GM12878 (cell line): Measurements from ENCODE around the gene PARK7. TPM values are rescaled to one million over a fixed set of nuclear protein-coding genes. Genes with fewer than 3 reads are reported as not detected.

Experiments used
- ATAC-seq: fragments of 200-7000 bp; cut with Tn5 transposase; 3 replicates; pipeline ENCODE4 v1.9.1; 2020; ENCODE audit warnings: mild to moderate bottlenecking, moderate library complexity
- BruUV-seq: library from RNA; stranded (reverse); fragments of 400-500 nt; replicated peaks from 2 replicates; lab custom pipeline; 2021; lab: Mats Ljungman, UMichigan
- CTCF ChIA-PET: fragments of 300-600 bp; sonication (Branson Sonifier 250); formaldehyde crosslinking; extraction: SDS; loops from one replicate; lab custom pipeline; 2021; ENCODE audit warnings: inconsistent platforms; lab: Yijun Ruan, JAX
- POLR2A ChIA-PET: fragments of 350-600 bp; formaldehyde crosslinking; extraction: SDS; loops from one replicate; lab custom pipeline; 2021; ENCODE audit warnings: inconsistent platforms; lab: Charles Lee
- RAD21 ChIA-PET: fragments of 300-600 bp; sonication (Branson Sonifier 250); formaldehyde crosslinking; loops from one replicate; lab custom pipeline; 2023; ENCODE audit warnings: antibody characterized with exemption; ENCODE audit not compliant: unreplicated experiment; lab: Charles Lee
- SMC1A ChIA-PET: fragments of 300-600 bp; sonication (Branson Sonifier 250); formaldehyde crosslinking; loops from one replicate; lab custom pipeline; 2023; ENCODE audit not compliant: unreplicated experiment, uncharacterized antibody; lab: Charles Lee
- DNase-seq: peaks from one replicate; pipeline ENCODE4 v3.0.0-alpha.2; 2011; ENCODE audit warnings: low read depth, low spot score
- FAIRE-seq: peaks from 3 replicates; lab custom pipeline; 2011; peaks lifted over from hg19 to GRCh38; lab: Jason Lieb, UNC
- H2AFZ ChIP-seq: 2 replicates; pipeline ENCODE4 v1.6.0; 2011; ENCODE audit warnings: low read depth, low read length, control low read depth; ENCODE audit not compliant: control insufficient read depth
- H3K27ac ChIP-seq: 2 replicates; pipeline ENCODE4 v1.5.1; 2011; ENCODE audit warnings: control low read depth; ENCODE audit not compliant: control insufficient read depth, insufficient read depth
- H3K27me3 ChIP-seq, 2 experiments: replicated peaks in 1 of 2; 2 replicates each; pipeline versions ENCODE4 v1.6.0 to v1.6.1; 2011; ENCODE audit warnings: low read length in 1 of 2; ENCODE audit not compliant: control insufficient read depth in 2 of 2, insufficient read depth in 2 of 2
- H3K36me3 ChIP-seq, 2 experiments: 2 replicates each; pipeline ENCODE4 v1.5.1; 2011; ENCODE audit warnings: low read length in 1 of 2; ENCODE audit not compliant: control insufficient read depth in 2 of 2, insufficient read depth in 2 of 2
- H3K4me1 ChIP-seq: 2 replicates; pipeline ENCODE4 v1.6.1; 2011; ENCODE audit warnings: mild to moderate bottlenecking, low read length, moderate library complexity, mixed read lengths; ENCODE audit not compliant: control insufficient read depth, insufficient read depth
- H3K4me2 ChIP-seq: 2 replicates; pipeline ENCODE4 v1.6.0; 2011; ENCODE audit warnings: control low read depth; ENCODE audit not compliant: control insufficient read depth, insufficient read depth
- H3K4me3 ChIP-seq: fragments of 200-600 bp; sonication (generic); 2 replicates; pipeline ENCODE4 v1.5.1; 2016
- H3K79me2 ChIP-seq: 2 replicates; pipeline ENCODE4 v1.6.0; 2011; ENCODE audit warnings: low read length; ENCODE audit not compliant: control insufficient read depth, insufficient read depth
- H3K9ac ChIP-seq: 2 replicates; pipeline ENCODE4 v1.8.0; 2011; ENCODE audit warnings: low read length, control low read depth, mixed read lengths; ENCODE audit not compliant: control insufficient read depth, insufficient read depth
- H3K9me3 ChIP-seq: replicated peaks from 3 replicates; pipeline ENCODE4 v1.5.1; 2011; ENCODE audit warnings: mild to moderate bottlenecking, low read length; ENCODE audit not compliant: control insufficient read depth, insufficient read depth
- H4K20me1 ChIP-seq: 2 replicates; pipeline ENCODE4 v1.6.0; 2011; ENCODE audit not compliant: control insufficient read depth, insufficient read depth
- BACH1 ChIP-seq: fragments of 450-650 bp; IDR thresholded peaks from 2 replicates; pipeline ENCODE4 v1.6.1; 2017; ENCODE audit warnings: mild to moderate bottlenecking, borderline replicate concordance
- CREB1 ChIP-seq: IDR thresholded peaks from 2 replicates; pipeline ENCODE4 v1.6.1; 2012; ENCODE audit warnings: low read depth, mild to moderate bottlenecking, inconsistent platforms
- EGR1 ChIP-seq, 2 experiments: IDR thresholded peaks; 1 replicate in 1 of 2; 2 replicates in 1 of 2; pipeline ENCODE4 v1.6.1; 2011 to 2012; ENCODE audit warnings: low read depth in 2 of 2, low read length in 2 of 2, borderline replicate concordance in 1 of 2, mild to moderate bottlenecking in 1 of 2, moderate library complexity in 1 of 2
- LARP7 ChIP-seq: fragments of 450-650 bp; IDR thresholded peaks from 2 replicates; pipeline ENCODE4 v1.6.1; 2017; ENCODE audit warnings: mild to moderate bottlenecking
- POLR2A ChIP-seq: IDR thresholded peaks from 2 replicates; pipeline ENCODE4 v1.6.1; 2011; ENCODE audit warnings: low read depth, mild to moderate bottlenecking, low read length
- RCOR1 ChIP-seq: conservative IDR thresholded peaks from 2 replicates; pipeline ENCODE4 v1.6.1; 2012; ENCODE audit warnings: low read depth, low read length, improper control_type of control experiment
- SREBF2 ChIP-seq: IDR thresholded peaks from 2 replicates; pipeline ENCODE4 v1.6.1; 2012; ENCODE audit warnings: mild to moderate bottlenecking, low read length
- STAT3 ChIP-seq: IDR thresholded peaks from 2 replicates; pipeline ENCODE4 v1.6.1; 2011; ENCODE audit warnings: low read depth, low read length, improper control_type of control experiment
- WGBS: methylation state at CpG from one replicate; pipeline ENCODE4 v1.1.6; 2016; ENCODE audit warnings: low lambda C conversion rate; ENCODE audit not compliant: insufficient replicate concordance, insufficient coverage; ENCODE audit errors: missing lambda C conversion rate; 5-methylcytosine and 5-hydroxymethylcytosine counted together
- in situ Hi-C: fragments of 300-500 bp; cut with MboI; formaldehyde crosslinking; loops from 9 replicates; pipeline ENCODE4 v1.14.3; 2018; ENCODE audit warnings: mixed read lengths
- intact Hi-C: fragments of 100-400 bp; cut with micrococcal nuclease; formaldehyde crosslinking; loops from one replicate; pipeline ENCODE4 v1.14.2; 2022; ENCODE audit not compliant: unreplicated experiment
- polyA plus RNA-seq, 11 experiments: library from polyadenylated mRNA; depleted of rRNA in 4 of 11; unstranded in 6 of 11; stranded (reverse) in 5 of 11; fragments of >200 nt; fragmentation: Nextera tagmentation in 4 of 11; fragmentation: Illumina TruSeq in 1 of 11; extraction: Ambion mirVana in 4 of 11; extraction: Trizol in 1 of 11; gene quantifications; 1 replicate in 1 of 11; 2 replicates in 10 of 11; pipeline versions ENCODE4 v1.2.1 to v1.2.3, GENCODE V29; 2011 to 2016; ENCODE audit warnings: inconsistent platforms in 2 of 11, missing spikeins in 2 of 11, low read depth in 1 of 11
- total RNA-seq, 4 experiments: library from RNA; depleted of rRNA in 3 of 4; stranded (reverse); fragments of >200 nt in 3 of 4; fragmentation: Illumina TruSeq in 1 of 4; extraction: Trizol in 1 of 4; gene quantifications; 2 replicates each; pipeline versions ENCODE4 v1.2.1 to v1.2.3, GENCODE V29; 2013 to 2021
- TF ChIP-seq, protein P1 (sequence below): IDR thresholded peaks from 2 replicates; pipeline ENCODE4 v1.6.1; 2012; ENCODE audit warnings: low read length, inconsistent platforms
- TF ChIP-seq, protein P2 (sequence below): fragments of 450-650 bp; IDR thresholded peaks from 2 replicates; pipeline ENCODE4 v1.6.1; 2017; ENCODE audit warnings: borderline replicate concordance

PARK7 gene
- total and polyA plus RNA-seq, 10 of the 15 experiments (the other 5 are each of a cell fraction or from before 2014, with no cell fraction given) = 267 to 1,056 (median 495) TPM

DNA sequence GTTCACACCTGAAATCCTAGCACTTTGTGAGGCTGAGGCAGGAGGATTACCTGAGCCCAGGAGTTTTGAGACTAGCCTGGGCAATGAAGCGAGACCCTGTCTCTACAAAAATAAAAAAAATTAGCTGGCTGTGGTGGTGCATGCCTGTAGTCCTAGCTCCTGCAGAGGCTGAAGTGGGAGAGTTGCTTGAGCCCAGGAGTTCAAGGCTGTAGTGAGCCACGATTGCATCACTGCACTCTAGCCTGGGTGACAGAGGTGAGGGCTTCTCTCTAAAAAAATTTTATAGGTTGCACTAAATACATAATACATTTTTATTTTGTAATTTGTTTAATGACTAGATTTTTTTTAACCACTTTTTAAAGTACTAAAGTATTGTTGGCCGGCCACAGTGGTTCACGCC, 6.1 kb downstream of the PARK7 start:
- CTCF ChIA-PET = no interaction called here
- in situ Hi-C loops (no loop called here), intact Hi-C loops (no loop called here)
- FAIRE-seq = no peak
- 89% methylated on average over 4 of the region's 4 CpGs for WGBS
- POLR2A ChIA-PET = no interaction called here
- BruUV-seq = no TSS peak
- Histone ChIP-seq H3K4me1 (peaks cover 10% of the 10 kb centered on the region), H3K79me2 (peaks cover 40% of the 10 kb centered on the region), H3K4me2 (0 out of 2 replicates have a peak overlapping the region, but pooled peaks have one; percentile 13), H2AFZ (no peak overlapping the region), H4K20me1 (no peaks in the 10 kb centered on the region; the same call in 1 of the 2 replicates), H3K9me3 (no peaks in the 10 kb centered on the region), H3K36me3 (peaks cover 15 to 40% of the 10 kb centered on the region in 2 experiments), H3K9ac (no peak overlapping the region), H3K4me3 (no peak overlapping the region), H3K27me3 (no peaks in the 10 kb centered on the region), H3K27ac (peak overlapping the region; percentile 16; the same call in 1 of the 2 replicates)
- DNase-seq = no peak
- ATAC-seq = peak; percentile 25; the same call in 2 of the 3 replicates
- SMC1A ChIA-PET = interaction anchor here (0.8 to 1.8 kb wide), 2 partner anchors 8 to 28 kb away, joined by 3 read pairs; no protein-coding TSS in a partner anchor
- TF ChIP-seq BACH1 (no peak), CREB1 (no peak), RCOR1 (no peak), LARP7 (no peak), STAT3 (no peak), POLR2A (no peak), SREBF2 (no peak), EGR1 (IDR thresholded peaks at IDR 0.05; ENCODE audit: borderline replicate concordance in 1 of 2, low read depth in 2 of 2, low read length in 2 of 2) (no peak)
- TF ChIP-seq, protein P1, sequence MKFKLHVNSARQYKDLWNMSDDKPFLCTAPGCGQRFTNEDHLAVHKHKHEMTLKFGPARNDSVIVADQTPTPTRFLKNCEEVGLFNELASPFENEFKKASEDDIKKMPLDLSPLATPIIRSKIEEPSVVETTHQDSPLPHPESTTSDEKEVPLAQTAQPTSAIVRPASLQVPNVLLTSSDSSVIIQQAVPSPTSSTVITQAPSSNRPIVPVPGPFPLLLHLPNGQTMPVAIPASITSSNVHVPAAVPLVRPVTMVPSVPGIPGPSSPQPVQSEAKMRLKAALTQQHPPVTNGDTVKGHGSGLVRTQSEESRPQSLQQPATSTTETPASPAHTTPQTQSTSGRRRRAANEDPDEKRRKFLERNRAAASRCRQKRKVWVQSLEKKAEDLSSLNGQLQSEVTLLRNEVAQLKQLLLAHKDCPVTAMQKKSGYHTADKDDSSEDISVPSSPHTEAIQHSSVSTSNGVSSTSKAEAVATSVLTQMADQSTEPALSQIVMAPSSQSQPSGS = no peak
- TF ChIP-seq, protein P2, sequence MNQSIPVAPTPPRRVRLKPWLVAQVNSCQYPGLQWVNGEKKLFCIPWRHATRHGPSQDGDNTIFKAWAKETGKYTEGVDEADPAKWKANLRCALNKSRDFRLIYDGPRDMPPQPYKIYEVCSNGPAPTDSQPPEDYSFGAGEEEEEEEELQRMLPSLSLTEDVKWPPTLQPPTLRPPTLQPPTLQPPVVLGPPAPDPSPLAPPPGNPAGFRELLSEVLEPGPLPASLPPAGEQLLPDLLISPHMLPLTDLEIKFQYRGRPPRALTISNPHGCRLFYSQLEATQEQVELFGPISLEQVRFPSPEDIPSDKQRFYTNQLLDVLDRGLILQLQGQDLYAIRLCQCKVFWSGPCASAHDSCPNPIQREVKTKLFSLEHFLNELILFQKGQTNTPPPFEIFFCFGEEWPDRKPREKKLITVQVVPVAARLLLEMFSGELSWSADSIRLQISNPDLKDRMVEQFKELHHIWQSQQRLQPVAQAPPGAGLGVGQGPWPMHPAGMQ = no peak
- RAD21 ChIA-PET = no interaction called here
